Measurements from ENCODE around the gene FNDC1.

Gene FNDC1

DNA sequence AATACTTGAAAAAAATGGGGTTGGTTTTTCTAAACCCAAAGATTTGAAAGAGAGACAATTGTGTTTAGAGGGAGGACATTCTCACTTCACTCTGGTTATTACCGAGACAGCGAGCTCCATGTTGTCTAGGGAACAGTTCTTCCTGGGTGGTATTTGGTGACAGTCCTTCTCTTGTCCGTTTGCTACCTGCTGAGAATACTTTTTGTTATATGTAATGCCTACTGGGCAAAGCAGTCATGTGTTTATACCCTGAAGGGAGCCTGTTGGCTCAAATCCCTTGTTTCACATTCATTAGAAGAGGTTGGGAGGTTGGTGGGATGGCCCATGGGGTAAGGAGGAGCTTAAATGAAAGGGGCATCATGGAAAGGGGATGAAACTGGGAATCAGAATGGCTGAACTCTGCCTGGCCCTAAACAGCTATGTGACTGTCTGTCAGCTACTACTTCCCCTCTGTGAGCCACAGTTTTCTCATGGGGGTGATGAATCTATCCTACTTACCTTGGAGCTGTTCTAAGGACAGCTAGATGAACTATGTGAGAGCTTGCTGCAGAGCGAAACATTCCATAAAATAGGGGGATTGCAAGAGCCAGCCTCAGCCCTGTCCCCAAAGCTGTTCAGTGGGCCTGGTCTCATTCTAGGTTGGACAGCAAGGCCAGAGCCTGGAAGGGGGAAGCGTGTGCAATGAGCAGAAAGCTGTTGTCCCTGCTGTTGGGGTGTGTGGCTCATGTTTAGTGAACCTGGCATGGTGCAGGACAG, 43.5 kb downstream of the FNDC1 start:
- DNase-seq (ENCODE audit: low read depth in 2 of 2) = no peak

DNA sequence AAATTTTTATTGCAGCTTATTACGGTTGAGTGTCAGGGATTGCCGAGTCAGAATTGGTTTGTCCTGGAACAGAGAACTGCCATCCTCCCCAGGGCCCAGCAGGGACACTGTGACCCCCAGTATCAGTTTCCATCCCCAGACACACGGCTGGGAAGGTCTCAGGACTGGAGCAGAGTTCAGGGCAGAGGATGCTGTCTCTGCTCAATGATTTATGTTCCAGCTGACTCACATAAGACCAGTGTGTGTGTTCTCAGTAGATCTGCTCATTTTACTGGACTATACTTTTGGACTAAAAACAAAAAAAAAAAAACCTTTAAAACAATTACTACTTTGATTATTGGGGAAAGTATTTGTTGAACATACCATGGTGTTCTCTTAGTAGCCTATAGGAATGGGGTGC, 44.2 kb downstream of the FNDC1 start:
- no peak for DNase-seq (ENCODE audit: low read depth in 2 of 2)

DNA sequence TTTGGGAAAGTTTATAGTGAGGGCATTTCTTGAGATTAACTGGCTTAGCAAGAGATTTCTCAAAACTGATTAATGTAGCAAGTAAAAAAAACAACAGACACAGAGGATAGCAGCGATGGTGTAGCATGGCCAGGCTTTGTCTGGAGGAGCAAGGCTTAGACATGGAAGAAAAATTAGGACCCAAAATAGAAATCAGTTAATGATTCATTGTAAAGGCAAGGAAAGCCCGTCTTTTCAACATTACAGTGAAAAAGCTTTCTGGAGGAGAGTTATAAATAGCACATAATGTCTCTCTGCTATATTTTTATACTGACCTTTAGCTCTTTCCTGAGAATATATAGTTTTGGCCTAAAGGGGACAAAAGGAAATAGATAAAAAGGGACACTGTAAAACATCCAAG, 45.1 kb downstream of the FNDC1 start:
- no peak for DNase-seq (ENCODE audit: low read depth in 2 of 2)

DNA sequence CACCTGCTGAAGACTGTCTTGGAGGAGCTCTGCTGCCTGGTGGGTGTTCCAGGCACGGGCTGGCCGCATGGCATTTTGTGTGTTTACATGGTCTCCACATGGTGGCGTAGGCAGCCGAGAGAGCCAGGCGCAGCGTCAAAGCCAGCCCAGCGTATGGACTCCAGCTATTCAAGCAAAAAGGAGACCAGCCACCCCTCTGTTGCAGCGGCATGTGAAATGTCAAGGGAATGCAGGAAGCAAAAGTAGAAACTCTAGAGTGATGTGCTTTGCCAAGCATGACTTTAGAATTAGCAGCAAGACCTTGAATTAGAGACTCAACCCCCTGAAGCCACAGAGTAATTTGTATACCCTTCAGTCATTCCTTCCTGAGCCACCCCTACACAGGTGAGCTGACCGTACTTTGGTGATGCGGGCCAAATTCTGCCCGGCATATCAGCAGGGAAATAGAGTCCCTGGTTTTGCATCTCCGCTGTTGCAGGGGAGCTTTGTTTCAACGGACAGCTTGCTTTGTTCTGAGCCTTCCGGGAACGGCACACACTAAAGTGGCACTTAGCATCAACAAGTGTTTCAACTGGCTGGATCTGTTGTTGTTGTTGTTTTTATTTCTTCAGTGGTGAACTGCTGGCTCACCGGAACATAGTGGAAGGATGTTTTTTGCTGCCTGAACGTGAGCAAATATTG, 48.5 kb downstream of the FNDC1 start:
- DNase-seq (ENCODE audit: low read depth in 2 of 2) = no peak

DNA sequence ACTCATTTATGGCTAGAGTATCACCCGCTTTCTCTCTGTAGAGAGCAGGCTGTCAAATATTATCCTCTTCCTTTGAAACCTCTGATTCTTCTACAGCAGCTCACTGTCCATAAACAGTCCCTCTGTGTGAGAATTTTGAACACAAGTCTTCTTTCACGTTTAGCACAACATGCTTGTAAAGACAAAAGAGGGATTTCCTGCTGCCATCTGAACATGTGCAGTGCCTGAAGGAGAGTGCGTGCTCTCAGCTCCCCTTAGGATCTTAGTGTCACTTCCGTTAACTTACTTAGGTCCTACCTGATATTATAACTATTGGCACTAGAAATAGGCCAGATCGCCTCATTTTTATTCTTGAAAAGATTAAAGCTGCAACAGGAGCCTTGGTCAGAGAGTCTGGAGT, 50.9 kb downstream of the FNDC1 start:
- no peak for DNase-seq (ENCODE audit: low read depth in 2 of 2)

DNA sequence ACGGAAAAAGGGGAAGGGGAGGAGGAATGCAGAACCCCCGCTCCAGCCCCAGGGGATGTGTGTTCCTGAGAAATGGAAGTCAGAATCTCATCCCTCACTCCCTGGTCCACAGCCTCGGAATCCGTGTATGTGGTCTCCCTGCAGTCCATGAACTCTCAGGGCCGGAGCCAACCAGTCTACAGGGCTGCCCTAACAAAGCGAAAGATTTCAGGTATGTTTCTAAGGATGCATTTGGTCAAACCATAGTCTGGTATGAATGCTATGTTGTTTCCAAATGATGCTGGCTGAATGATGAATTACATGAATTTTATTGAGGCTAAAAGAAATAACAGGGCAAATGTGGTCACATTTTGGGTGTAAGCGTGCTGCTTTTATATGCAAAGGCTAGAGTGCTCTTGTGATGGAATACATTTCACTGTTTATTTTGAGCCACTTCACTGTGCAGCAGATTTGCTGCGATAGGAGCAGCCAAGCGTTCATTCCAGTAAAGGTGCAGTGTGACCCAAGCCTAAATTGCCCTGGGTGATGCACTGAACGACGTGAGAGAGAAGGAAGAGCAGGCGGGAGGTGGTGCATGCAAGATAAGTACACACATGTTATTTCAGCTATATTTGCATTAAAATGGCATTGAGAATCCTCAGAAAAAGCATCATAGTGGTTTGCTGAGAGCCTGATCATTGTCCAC, 52.4 kb downstream of the FNDC1 start:
- no peak for DNase-seq (ENCODE audit: low read depth in 2 of 2)

DNA sequence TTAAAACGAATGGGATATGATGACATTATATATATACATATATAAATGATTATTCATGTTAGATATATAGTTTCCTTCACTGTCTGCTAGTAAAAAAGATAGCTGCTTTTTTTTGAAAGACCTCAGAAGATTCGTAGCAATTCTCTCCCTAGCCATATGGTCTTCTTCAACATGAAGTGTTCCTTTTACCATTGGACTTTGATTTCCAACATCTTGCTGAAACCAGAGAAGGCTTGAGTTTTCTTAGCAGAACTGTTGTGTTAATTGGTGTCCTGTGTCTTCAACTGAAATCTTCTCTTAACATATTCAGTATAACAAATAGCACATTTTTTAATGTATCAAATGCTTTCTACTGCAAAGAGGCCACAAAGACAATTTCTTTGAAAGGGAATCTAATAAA, 55.3 kb downstream of the FNDC1 start:
- no peak for DNase-seq (ENCODE audit: low read depth in 2 of 2)

DNA sequence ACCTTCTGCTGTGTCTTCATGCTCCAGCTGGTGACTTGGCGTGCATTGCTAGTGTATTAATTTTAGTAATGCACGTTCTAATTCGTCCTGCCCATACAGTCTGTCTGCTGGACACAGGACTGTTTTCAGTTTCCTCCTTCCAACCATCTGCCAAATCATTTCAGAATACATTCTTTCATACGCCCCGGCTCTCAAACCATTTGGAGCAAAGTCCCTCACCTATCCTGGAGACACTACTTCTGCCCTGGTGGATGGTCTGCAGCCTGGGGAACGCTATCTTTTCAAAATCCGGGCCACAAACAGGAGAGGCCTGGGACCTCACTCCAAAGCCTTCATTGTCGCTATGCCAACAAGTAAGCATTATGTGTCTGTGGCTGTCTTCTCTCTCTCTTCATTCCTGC, 60.5 kb downstream of the FNDC1 start:
- DNase-seq (ENCODE audit: low read depth in 2 of 2) = no peak

DNA sequence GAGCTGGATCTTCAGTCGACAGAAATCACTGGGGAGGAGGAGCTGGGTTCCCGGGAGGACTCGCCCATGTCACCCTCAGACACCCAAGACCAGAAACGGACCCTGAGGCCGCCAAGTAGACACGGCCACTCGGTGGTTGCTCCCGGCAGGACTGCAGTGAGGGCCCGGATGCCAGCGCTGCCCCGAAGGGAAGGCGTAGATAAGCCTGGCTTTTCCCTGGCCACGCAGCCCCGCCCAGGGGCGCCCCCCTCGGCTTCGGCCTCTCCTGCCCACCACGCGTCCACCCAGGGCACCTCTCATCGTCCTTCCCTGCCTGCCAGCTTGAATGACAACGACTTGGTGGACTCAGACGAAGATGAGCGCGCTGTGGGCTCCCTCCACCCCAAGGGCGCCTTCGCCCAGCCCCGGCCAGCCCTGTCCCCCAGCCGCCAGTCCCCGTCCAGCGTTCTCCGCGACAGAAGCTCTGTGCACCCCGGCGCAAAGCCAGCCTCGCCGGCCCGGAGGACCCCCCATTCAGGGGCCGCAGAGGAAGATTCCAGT, 63.0 kb downstream of the FNDC1 start:
- DNase-seq (ENCODE audit: low read depth in 2 of 2) = no peak

DNA sequence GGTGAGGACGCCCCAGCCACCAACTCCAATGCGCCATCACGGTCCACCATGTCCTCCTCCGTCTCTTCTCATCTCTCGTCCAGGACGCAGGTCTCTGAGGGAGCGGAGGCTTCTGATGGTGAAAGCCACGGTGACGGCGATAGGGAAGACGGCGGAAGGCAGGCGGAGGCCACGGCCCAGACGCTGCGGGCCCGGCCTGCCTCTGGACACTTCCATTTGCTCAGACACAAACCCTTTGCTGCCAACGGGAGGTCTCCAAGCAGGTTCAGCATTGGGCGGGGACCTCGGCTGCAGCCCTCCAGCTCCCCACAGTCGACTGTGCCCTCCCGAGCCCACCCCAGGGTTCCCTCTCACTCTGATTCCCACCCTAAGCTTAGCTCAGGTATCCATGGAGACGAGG, 63.6 kb downstream of the FNDC1 start:
- no peak for DNase-seq (ENCODE audit: low read depth in 2 of 2)

DNA sequence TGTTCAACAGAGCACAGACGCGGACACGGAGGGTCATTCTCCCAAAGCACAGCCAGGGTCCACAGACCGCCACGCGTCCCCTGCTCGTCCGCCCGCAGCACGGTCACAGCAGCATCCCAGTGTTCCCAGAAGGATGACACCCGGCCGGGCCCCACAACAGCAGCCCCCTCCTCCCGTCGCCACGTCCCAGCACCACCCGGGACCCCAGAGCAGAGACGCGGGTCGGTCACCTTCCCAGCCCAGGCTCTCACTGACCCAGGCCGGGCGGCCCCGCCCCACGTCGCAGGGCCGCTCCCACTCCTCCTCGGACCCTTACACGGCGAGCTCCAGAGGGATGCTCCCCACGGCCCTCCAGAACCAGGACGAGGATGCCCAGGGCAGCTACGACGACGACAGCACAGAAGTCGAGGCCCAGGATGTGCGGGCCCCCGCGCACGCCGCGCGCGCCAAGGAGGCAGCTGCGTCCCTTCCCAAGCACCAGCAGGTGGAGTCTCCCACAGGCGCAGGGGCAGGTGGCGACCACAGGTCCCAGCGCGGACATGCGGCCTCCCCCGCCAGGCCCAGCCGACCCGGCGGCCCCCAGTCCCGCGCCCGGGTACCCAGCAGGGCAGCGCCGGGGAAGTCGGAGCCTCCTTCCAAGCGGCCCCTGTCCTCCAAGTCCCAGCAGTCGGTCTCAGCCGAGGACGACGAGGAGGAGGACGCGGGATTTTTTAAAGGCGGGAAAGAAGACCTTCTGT, 64.3 kb downstream of the FNDC1 start:
- no peak for DNase-seq (ENCODE audit: low read depth in 2 of 2)

DNA sequence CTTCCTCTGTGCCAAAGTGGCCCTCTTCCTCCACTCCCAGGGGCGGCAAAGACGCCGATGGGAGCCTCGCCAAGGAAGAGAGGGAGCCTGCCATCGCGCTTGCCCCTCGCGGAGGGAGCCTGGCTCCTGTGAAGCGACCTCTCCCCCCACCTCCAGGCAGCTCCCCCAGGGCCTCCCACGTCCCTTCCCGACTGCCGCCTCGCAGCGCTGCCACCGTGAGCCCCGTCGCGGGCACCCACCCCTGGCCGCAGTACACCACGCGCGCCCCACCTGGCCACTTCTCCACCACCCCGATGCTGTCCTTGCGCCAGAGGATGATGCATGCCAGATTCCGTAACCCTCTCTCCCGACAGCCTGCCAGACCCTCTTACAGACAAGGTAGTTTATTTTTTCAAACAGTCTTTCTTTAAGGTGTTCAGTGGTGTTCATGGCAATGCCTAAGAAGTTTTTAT, 64.9 kb downstream of the FNDC1 start:
- no peak for DNase-seq (ENCODE audit: low read depth in 2 of 2)

DNA sequence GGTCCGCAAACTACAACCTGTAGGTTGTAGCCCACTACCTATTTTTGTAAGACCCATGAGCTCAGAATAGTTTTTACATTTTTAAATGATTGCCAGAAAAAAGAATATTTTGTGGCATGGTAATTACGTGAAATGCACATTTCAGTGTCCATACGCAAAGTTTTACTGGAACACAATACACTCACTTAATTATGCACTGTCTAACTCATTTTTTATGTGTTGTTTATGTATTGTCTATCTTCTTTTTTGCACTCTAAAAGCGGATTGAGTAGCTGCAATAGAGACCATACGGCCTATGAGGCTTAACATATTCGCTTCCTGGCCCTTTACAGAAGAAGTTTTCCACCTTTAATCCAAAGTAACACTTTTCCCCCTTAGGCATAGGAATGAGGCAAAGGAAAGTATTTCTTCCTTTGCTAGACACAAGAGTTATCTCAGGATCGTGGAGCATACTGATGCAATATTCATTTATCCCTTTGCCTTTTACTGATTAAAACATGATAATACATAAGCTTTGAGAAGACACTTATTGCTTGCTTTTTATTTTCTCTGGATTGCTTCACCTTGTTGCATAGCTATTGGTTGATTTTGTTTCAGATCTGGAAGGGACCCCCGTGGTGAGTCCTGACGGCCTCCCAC, 69.8 kb downstream of the FNDC1 start:
- no peak for DNase-seq (ENCODE audit: low read depth in 2 of 2)

DNA sequence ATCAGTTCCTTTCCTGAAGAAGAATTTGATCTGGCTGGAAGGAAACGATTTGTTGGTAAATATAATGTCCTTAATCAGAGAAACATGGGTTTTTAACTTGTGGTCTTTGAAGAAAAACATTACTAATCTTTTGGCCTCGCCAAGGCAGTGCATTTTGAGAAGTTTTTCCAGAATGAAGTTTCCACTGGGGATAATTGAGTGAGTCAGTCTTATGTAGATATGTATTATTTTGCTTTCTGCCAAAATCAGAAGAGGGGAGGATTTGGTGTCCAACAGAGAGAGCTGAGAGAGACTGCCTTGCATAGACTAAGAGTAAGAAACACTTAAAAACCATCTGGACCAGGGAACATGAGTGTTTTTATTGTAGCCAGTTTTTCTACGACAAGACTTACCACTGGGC, 79.9 kb downstream of the FNDC1 start:
- no peak for DNase-seq (ENCODE audit: low read depth in 2 of 2)

DNA sequence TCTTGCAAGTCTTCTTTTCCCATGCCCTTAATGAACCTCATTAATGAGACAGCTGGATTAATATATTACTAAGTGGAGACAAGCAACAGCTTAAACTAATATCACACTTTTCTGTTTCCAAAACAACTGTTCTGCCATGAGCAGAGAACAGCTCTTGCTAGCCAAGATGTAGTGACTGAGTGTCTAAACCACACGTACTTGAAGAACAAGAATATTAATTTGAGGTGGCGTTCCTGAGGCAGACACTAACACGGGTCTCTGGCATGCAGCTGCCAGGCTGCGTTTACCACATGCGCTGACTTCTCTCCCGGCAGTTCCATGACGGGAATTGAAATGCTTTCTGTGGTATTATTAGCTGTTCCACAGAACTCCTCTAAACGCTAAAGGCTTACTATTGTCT, 80.6 kb downstream of the FNDC1 start:
- DNase-seq (ENCODE audit: low read depth in 2 of 2) = no peak

DNA sequence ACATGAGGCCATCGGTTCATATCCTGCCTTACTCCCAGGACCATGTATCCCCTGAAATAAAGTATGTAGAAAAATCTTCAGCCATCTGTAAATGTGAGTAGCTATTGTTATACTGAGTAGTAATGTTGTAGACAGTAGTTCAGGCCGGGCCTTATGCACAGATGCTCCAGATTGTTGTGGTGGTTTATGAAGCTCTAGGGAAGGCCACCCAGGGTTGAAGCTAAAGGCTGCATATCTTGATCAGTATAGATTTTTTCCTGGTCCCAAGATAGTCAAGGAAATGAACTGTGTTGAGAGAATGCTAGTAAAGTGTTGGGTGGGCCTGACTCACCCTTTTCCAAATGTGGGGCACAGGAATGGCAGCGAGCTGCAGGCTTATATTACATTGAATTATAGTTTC, 81.4 kb downstream of the FNDC1 start:
- no peak for DNase-seq (ENCODE audit: low read depth in 2 of 2)

DNA sequence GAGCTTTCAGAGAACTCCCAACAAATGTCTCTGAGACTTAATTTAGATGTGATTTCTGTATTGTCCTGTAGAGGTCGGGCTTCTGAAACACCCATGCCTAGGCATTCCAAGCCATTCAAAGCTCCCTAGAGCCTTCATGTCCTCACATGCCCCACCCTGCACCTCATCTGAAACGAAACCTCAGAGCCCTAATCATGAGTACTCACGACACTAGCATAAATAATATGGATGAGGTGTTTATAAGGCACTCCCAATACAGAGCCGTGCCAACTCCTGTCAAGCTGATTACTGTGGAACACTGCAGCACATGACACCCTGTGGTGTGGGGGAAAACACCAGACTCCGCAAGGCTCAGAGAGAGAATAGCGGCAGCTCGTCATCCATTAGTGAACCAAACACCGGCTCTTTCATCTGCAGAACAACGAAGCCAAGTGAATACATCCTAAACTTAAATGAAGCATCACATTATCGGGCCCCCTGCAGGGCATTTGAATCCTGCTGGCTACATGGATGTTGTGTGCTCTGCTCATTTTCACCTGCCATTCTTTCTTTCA, 83.8 kb downstream of the FNDC1 start:
- no peak for DNase-seq (ENCODE audit: low read depth in 2 of 2)

DNA sequence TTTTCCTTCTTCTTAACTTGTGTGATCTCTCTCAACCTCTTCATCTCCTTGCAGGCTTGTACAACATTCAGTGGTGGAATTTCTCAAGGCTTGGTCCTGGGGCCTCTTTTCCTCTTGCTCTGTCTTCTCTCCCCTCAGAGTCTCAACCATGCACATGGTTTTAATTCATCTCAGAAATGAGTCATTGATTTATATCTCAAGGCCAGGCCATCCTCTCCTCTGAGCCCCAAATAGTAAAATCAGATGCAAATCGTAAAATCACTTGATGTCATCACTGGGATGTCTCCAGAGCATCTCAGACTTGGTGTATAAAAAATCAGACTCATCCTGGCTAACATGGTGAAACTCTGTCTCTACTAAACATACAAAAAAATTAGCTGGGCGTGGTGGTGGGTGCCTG, 85.0 kb downstream of the FNDC1 start:
- no peak for DNase-seq (ENCODE audit: low read depth in 2 of 2)

DNA sequence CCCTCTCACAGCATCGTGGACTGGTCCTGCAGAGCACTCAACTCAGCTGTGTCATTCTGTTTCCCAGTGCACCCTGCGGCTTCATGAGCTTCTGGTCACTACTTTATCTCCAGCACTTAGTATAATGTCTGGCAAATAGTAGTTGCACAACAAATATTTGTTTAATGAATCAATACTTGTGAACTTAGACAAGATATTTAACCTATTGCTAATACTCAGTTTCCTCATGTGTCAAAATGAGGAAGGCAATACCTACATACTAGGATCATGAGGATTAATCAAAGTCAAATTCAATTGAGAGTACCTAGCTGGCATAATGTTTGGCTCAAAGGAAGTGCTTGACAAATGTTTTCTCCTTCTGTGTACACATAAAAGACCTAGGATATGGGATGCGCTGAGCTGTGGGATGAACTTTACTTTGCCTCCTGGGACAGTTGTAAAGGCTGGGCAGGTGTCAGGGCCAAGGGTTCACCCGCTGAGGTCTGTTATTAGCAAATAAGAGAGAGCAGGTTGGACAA, 86.3 kb downstream of the FNDC1 start:
- DNase-seq (ENCODE audit: low read depth in 2 of 2) = no peak

DNA sequence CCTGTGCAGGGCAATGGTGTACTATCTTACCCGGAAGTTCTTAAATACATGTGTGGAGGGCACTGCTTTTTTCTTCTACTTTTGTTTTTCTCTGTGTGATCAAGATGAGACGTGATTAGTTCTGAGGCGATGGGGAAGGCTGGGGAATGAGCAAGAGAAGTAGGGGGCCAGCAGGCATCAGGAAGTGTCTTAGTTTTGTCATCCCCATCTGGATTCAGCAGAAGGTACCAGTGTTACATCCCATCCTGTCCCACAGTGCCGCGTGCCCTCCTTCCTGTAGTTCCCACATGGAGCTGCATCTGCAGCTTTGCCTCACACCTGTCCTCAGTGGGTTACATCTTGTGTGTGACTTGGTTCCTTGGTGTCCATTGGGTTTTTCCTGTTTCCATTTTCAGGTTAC, 86.9 kb downstream of the FNDC1 start:
- no peak for DNase-seq (ENCODE audit: low read depth in 2 of 2)

DNA sequence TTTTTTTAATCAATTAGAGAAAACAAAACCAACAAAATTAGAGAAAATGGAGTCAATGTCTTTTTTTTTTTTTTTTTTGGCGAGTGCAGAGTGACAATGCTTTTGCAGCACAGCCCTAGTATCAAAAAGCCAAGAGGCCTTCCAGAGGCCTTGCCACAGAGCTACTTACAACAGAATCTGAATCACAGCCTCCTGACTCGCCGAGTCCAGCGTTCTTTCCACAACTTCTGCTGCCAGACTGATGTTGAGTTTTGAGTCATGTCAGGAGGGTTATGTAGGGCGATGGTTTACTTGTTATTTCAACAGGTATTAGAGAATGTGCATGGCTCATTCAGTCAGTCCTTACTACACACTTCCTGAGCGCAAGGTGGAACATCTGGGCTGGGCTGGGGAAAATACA, 88.6 kb downstream of the FNDC1 start:
- DNase-seq (ENCODE audit: low read depth in 2 of 2) = no peak
